GM18870 (cell line): ENCODE results near the gene KBTBD13.

Experiments
- ATAC-seq: cut with Tn5 transposase; IDR thresholded peaks from one replicate; pipeline ENCODE4 v1.9.1; 2021; ENCODE audit warnings: moderate library complexity; ENCODE audit not compliant: unreplicated experiment

Gene KBTBD13

DNA sequence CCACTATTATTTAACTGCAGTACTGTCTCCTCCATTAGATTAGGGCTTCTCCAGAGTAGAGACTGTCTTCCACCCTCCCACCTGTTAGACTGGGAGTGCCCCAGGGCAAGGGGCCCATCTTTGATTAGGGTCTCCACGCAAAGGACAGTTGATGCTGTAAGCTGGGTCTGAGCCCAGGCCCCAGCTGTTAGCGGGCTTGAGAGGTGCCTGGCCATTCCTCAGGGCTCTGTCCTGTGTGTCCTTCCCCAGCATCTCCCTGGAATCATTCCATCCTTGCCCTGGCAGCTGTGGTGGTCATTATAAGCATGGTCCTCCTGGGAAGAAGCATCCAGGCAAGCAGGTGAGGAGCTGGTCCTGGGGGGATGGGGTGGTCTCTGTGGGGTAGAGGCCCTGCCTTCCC is 25.3 kb upstream of the KBTBD13 start:
- no peak for ATAC-seq

GRCh38 chr15:65052956-65053355 is 23.6 kb upstream of the KBTBD13 start:
- no peak for ATAC-seq

DNA sequence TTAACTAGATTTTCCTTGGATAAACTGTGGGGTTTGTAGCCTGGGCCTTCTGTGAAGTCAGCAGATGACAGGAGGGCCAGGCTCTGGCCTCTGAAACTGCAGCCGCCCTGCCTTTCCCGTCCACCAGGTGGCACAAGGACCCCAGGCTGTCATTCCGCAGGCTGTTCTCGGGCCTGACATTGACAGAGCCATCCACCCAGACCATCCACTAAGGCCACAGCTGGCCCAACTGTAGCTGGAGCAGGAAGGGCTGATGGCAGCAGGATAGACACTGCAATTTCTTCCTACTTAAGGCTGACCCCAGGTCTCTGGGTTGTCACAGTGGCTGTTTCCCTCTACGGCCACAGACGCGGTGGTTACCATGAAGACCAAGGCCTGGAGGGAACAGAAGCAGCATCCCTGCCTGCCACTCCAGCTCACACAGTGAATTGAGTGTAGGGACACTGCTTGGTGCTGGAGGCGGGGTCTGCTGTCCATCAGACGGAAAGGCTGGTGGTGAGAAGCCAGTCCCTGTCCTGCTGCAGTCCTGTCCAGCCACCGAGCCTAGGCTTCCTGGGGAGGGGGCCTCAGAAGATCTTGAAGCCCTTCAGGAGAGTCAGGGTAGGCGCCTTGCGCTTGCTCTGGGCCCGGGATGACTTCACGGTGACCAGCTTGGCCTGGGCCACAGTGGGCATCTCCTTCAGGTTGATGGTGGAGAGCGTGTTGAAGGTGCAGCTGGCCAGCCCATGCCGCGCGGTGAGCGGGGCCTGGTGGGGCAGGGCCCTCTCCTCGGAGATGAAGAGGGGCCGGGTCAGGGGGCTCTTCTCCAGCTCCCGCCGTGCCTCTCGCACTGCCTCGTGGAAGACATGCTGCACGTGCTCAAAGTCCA is 22.0 kb upstream of the KBTBD13 start:
- no peak for ATAC-seq

- ATAC-seq, result no peak
Observed at GRCh38 chr15:65055201-65055870, 21.2 kb upstream of the KBTBD13 start.

- ATAC-seq, result no peak
Observed at GRCh38 chr15:65056106-65056505, 20.4 kb upstream of the KBTBD13 start.

DNA sequence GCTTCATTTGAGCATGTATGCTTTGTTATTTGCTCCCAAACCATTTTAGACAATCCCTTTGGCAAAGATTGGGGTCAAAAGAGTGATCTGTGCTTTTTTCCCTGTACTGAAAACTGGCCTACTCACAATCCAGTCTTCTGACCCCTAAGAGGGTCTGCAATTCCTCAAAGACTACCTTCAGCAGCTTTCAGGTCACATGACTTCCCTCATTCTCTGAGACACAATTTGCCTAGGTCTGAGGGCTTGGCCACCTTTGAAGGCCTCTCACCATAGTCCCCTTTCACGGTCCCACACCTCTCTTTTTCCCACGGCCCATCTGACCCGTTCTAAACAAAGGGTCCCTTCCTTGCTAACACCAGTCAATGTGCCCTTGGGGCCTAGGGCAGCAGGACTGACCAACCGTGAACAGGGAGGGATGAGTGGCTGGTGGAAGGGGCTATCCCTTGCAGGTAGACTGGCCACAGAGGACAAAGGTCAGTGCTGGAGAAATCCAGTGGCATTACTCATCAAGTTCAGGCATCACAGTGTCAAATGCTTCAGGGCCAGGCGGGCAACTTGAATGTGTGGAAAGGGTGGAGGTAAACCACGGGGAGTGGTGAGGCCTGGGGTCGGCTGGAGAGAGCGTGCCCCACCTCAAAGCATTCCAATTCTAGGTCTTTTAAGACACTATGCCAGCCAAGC is 19.5 kb upstream of the KBTBD13 start:
- ATAC-seq, result no peak

GRCh38 chr15:65057549-65057940 is 19.0 kb upstream of the KBTBD13 start:
- no peak for ATAC-seq

GRCh38 chr15:65058394-65059368 is 17.9 kb upstream of the KBTBD13 start:
- ATAC-seq, result no peak

- no peak for ATAC-seq
Observed at GRCh38 chr15:65059369-65059750, 17.2 kb upstream of the KBTBD13 start.

- no peak for ATAC-seq
Observed at GRCh38 chr15:65059931-65060596, 16.5 kb upstream of the KBTBD13 start.

- ATAC-seq, result no peak
Observed at GRCh38 chr15:65060641-65061397, 15.7 kb upstream of the KBTBD13 start.

- ATAC-seq, result no peak
Observed at GRCh38 chr15:65062061-65062460, 14.5 kb upstream of the KBTBD13 start.

DNA sequence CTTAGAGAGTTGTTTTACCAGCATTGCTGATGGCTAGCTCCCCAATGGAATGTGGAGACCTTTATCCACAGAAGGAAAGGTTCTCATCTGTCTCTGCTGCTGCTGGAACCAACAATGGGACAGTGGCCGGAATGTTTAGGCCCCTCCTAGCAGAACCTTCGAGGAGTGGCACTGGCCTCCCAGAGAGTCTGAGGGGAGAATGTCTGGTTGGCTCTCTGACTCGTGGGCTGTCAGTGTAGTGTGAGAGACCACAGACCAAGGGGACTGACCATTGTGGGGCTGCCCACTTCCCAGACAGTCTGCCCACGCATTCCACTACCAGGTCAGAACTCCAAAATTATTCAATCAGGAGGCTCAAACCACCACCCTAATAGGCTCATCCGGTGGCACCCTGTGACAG is 13.8 kb upstream of the KBTBD13 start:
- no peak for ATAC-seq

GRCh38 chr15:65066001-65066634 is 10.4 kb upstream of the KBTBD13 start:
- ATAC-seq, result no peak

- ATAC-seq, result no peak
Observed at GRCh38 chr15:65066635-65067316, 9.8 kb upstream of the KBTBD13 start.

DNA sequence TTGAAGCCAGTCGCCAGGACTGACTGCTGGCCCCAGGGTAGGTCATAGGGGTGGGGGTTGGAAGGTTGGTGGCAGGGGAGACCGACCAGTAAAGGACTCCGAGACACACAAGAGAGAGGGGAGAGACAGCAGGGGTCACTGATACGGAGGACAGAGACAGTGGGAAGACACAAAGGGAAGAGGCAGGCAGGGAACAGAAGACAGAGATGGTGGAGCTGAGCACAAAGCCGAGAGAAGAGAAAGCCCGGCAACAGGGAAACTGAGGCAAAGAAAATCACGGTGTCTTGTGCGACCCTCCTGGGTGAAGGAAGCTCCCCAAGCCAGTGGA is 9.3 kb upstream of the KBTBD13 start:
- no peak for ATAC-seq

- ATAC-seq, result no peak
Observed at GRCh38 chr15:65067645-65068402, 8.7 kb upstream of the KBTBD13 start, which contains the start of gene RASL12. RASL12 (minus strand) TSS chr15:65067991; CDS start chr15:65067835, 156 bp downstream.

DNA sequence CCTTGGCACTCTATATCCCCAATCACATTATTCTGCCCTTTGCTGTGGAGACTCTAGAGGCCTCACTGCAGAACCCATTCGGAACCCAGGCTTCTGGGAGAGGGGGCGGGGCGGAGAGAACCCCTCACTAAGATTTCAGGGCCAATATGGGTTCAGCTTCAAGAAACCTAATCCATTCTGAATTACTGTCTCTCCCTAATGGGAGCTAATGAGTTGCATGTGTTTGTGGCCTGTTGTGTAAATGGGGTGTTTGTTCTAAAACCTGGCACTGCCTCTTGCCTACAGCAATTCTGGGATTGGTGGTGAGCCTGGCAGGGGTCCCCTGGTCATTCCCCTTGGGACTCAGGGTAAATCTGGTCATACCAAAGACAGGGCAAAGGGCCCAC is 8.2 kb upstream of the KBTBD13 start:
- ATAC-seq, result no peak
